TTC549 (cell line): ENCODE results near the gene GPR17.

ENCODE experiments used
- FAIRE-seq: peaks from 2 replicates; lab custom pipeline; 2012; peaks lifted over from hg19 to GRCh38; lab: Jason Lieb, UNC

Gene GPR17

DNA sequence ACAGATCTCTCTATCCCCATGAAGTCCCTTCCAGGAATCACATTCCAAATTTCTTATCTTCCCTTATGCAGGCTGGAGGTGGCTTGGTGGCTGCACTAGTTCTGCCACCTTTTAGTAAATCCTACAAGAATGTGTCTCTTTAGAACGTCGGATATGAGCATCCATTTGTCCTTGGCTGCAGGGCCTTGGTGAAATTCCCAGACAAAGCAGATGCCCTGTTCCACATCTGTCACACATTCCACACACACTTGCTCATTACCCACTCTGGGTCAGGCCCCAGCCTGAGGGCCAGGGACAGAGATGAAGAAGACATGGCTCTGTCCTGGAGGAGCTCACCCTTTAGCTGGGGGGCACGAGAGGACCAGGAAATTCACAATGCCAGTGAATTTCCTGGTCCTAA, 31.2 kb upstream of the GPR17 start:
- FAIRE-seq, result no peak

DNA sequence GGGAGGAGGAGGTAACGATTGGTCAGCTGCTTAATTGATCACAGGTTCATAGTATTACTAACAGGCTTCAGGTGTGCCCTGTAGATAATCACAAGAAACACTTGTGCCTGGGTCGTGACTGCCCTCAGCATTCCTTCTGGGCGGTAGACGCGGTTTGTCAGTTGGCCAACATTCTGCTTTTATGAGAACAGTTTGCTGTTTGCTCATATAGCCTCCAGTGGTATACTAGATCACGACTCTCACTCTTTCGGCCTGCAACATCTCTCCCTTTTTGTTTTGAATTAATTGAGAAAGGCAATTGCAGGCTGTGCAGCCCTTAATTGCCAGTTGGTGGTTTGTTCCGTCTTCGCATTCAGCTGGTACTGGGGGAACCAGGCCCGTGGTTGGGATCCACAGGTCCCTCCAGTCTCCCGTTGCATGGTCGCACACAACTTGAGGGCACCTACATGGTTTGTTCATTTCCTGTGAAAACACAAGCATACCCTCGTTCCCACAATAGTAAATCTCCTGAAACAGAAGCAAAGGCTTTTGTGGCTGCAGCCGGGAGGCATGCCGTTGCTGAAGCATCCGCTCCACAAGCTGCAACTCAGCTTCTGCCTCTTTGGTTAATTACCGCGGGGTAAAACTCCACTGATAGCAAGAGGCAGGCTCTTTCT, 30.3 kb upstream of the GPR17 start:
- FAIRE-seq, result no peak

GRCh38 chr2:127618551-127619202, 27.3 kb upstream of the GPR17 start:
- FAIRE-seq, result no peak

DNA sequence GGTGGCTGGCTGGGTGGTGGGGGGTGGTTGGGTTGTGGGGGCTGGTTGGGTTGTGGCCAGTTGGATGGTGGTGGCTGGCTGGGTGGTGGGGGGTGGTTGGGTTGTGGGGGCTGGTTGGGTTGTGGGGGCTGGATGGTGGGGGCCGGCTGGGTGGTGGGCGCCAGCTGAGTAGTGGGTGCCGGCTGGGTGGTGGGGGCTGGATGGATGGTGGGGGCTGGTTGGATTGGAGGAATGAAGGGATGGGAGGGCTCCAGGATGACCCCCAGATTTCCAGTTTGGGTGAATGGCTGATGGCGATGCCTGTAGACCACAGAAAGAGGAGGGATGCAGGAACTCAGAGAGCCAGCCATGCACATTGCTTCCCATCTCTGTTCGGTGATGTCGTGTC, 26.8 kb upstream of the GPR17 start:
- FAIRE-seq, result no peak

GRCh38 chr2:127619877-127620705, 25.9 kb upstream of the GPR17 start:
- no peak for FAIRE-seq

DNA sequence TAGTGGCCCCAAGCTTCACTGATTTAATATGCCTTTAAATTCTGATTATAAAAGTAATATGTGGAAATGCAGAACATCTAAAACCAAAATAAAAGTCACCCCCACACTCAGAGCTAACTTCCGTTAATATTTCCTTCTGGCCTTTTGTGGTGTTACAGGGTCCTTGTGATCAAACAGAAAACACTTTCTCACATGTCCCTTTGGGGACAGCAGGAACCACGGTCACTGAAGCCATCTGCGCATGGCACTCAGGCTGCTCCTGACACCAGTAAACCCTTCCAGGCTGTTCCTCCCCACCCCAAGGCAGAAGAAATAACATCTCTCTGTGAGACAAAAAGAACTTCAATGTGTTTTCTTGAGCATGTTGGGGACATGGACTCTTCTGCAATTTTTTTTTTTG, 25.1 kb upstream of the GPR17 start:
- no peak for FAIRE-seq

GRCh38 chr2:127621981-127622431, 23.9 kb upstream of the GPR17 start:
- FAIRE-seq, result no peak

GRCh38 chr2:127622561-127623387, 23.2 kb upstream of the GPR17 start:
- no peak for FAIRE-seq

DNA sequence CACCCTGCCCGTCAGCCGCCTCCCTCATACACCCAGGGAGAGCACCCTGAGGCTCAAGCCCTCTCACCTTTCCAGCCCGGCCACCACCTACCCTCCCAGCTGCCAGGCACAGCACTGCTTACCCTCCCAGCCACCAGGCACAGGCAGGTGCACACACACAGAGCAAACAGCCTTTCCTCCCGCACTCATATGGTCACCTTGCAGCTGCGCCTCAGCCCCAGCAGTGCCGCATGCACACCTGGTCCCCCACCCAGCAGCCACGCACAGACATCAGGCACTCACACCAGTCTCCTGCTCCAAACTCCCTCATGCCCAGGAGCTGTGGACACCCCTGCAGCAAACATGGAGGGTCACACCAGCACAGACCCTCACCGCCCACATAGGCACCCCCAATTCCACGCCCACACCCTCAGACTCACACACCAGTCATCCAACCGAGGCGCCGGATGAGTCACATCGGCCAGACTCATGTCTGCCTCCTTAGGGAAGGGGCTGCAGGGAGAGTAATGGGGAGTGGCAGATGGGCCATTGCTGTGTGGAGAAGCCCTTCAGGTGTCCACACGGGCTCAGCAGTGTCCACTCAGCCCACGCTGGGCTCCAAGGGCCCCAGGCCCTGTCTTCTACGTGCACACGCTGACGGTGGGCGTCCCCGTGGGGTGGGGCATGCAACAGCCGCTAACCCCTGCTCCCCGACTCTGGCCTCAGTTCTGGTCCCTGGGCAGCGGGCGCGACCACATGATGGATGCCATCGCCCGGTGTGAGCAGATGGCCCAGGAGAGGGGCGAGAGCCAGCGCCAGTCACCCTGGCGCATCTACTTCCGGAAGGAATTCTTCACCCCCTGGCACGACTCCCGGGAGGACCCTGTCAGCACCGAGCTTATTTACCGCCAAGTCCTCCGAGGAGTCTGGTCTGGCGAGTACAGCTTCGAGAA, 22.3 kb upstream of the GPR17 start:
- no peak for FAIRE-seq

DNA sequence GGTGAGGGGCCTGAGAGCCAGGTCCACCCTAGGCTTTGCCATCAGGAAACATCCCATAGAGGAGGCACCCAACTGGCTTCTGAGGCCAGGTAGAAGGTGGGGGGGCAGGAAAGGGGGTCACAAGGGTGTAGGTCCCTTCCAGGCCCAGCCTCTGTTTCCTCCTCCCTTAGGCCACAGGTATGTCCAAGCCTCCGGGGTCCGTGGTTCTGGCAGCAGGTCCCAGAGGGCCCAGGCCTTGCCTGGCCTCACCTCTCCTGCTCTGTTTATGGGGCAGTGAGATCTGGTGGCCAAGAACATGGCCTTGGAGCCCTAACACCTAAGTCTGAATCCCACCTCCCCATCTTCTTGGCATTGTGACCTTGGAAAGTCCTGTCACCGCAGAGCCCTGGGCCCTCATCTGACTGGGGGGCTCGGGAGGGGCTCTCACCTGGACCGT, 21.6 kb upstream of the GPR17 start:
- no peak for FAIRE-seq

DNA sequence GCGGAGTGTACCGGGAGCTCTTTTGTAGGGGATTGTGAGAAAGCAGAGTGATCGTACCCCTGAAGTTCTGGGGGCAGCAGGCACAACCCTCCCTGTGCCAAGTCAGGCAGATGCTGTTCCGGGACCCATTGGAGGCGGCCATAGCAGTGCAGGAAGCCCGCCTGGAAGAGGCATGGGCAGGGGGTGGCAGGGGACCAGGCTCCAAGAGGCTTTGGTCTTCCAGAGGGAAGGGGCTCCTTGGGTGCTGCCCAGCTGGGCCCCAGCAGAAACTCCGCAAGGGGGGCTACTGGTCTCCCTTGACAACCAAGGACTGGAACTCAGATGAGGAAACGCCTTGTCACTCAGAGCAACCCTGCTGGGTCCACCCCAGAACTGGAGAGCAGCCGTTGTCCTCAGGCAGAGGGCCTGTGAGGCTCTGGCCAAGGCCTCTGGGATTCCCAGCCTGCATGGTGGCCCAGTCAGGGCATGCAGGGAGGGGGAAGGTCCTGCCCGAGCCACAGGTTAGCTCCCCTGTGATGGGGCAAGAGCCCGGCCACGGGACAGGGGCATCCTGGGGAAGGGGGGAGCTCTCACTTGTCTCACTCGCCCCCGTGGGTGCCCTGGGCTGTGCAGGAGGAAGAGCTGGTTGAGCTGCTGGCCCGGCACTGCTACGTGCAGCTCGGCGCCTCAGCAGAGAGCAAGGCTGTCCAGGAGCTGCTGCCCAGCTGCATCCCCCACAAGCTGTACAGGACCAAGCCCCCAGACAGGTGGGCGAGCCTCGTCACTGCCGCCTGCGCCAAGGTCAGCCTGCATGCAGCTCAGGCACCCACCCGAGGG, 21.0 kb upstream of the GPR17 start:
- FAIRE-seq, result no peak

GRCh38 chr2:127625572-127625951, 20.4 kb upstream of the GPR17 start:
- FAIRE-seq, result no peak

DNA sequence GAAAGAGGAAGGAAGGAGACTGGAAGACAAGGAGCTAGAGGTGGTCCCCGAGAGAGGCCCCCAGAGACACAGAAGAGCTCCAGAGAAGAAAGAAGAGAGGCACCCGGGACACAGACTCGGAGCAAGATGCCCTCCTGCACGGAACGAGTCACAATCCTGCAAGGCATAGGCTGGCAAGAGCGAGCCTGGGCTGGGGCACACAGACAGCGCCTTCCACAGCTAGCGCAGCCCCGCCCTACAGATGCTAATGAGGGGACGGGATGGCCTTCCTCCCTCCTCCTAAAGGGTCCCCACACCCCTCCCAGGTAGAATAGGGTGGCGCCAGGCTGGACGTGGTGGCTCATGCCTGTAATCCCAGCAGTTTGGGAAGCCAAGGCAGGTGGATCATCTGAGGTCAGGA, 19.8 kb upstream of the GPR17 start:
- no peak for FAIRE-seq

DNA sequence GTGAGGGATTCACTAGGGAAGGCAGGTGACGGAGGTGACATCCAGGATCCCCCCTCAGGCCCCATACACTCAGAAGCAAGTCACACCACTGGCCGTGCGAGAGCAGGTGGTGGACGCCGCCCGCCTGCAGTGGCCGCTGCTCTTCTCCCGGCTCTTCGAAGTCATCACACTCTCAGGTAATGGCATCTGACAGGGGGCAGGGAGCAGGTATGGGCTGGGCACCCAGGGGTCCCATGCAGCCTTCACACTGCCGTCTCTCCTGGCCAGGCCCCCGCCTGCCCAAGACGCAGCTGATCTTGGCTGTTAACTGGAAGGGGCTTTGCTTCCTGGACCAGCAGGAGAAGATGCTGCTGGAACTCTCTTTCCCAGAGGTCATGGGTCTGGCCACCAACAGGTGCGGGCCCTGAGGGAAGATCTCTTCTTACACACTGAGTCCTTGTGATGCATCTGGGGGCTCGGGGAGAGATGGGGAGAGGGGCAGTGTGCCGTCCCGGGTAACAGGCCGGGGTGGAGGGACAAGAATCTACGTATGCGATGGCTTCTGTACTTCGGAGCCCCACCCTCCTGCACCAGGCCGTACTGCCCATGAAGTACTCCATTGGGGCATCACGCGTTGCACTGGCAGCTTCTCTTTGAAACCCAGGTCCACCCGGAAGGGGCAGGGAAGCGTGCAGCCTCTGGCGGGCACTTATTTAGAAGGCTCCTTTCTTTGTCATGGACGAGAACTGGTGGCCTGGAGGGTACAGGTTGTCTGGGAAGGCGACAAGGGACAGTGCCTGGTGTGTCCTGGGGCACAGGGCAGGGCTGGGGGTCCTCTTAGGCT, 18.8 kb upstream of the GPR17 start:
- no peak for FAIRE-seq

DNA sequence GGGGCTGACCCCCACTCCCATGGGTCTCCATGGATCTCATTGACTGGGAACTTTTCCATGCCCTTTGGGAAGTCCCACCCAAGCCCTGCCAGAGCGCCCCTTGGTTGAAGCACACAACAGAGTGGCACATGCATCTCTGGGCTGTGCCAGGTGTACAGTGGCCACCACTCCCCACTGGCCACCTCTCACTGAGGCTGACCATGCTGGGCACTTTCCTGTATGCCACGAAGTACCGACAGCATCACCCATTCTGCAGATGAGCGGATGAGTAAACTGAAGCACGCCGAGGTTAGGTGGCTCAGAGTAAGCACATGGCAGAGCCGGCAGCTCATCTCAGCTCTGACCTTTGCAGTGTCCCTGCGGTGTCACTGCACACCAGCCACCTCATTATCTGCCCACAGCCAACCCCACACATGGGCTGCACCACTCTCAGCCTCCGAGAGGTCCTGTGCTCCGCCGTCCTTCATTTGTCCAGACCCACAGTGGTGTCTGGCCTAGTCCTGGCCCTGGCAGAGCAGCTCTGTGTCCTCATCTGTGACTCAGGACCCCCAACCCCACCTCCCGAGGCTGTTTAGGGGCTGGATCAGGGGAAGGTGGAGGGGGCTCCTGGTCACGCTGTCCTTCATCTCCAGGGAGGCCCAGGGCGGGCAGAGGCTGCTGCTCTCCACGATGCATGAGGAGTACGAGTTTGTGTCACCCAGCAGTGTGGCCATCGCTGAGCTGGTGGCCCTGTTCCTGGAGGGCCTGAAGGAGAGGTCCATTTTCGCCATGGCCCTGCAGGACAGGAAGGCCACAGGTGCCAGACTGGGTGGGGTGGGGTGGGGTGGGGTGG, 18.0 kb upstream of the GPR17 start:
- no peak for FAIRE-seq

- FAIRE-seq, result no peak
Observed at GRCh38 chr2:127628767-127629614, 17.0 kb upstream of the GPR17 start.

DNA sequence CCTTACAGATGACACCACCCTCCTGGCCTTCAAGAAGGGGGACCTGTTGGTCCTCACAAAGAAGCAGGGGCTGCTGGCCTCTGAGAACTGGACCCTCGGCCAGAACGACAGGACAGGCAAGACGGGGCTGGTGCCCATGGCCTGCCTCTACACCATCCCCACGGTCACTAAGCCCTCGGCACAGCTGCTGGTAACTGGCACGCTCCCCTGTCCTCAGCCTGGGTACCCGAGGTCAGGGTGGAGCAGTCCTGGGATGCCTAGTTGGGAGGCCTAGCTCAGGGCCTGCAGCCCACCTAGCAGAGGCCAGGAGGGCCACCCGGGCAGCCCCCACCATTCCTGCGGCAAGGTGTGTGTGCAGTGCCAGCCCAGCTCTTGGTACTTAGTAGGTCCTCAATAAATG, 16.3 kb upstream of the GPR17 start:
- FAIRE-seq, result no peak
